COR-L47 (cell line): Measurements from ENCODE around the gene RBCK1.
"Not testable (repeated sequence)": the region's sequence is repeated elsewhere in the genome, so short reads cannot be mapped to it uniquely, and the experiment has no call there.

Experiments used
- DNase-seq: peaks from one replicate; lab custom pipeline; 2025; lab: John Stamatoyannopoulos, UW

RBCK1 gene

GRCh38 chr20:376089-376488 is 32.0 kb upstream of the RBCK1 start:
- DNase-seq, result no peak

- DNase-seq, result no peak
Observed at GRCh38 chr20:376750-377149, 31.3 kb upstream of the RBCK1 start.

GRCh38 chr20:377578-377977 is 30.5 kb upstream of the RBCK1 start:
- not testable (repeated sequence) for DNase-seq

- no peak for DNase-seq
Observed at GRCh38 chr20:378961-379336, 29.1 kb upstream of the RBCK1 start.

- DNase-seq, result peak; percentile 50
Observed at GRCh38 chr20:380763-381580, 27.1 kb upstream of the RBCK1 start.

- peak; percentile 40 for DNase-seq
Observed at GRCh38 chr20:381581-382290, 26.4 kb upstream of the RBCK1 start.

- no peak for DNase-seq
Observed at GRCh38 chr20:382291-383115, 25.6 kb upstream of the RBCK1 start.

DNA sequence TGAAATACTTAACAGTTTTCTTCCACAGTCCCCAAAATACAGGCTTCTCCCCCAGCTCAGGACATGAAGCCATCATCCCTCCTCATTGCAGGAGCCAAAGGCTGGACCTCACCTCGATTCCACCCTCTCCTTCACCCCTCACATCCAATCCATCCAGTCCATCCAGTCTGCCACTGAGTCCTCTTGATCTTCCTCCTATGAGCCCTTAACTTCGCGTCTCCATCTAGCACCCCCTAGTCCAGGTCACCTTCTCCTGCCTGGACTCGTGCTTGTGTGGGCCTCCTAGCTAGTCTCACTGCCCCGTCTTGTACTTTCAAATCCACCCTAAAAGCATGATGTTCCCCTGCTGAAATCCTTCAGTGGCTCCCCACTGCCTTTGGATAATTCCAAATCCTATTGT is 24.2 kb upstream of the RBCK1 start:
- DNase-seq, result no peak

DNA sequence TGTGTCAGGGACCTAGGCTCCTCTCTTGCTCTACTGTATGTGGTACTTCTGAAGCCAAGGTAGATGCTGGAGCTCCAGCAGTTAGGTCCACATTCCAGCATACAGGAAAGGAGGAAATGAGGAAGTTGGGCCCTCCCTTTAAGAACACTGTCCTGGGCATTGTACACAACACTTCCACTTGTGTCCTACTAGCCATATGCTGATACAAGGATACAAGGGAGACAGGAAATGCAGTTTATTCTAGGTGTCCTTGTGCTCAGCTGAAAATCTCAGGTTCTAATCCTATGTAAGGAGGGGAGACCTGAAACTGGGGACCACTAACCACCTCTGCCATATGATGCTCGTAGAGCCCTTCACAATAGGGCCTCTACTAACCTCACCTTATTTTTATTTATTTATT is 23.4 kb upstream of the RBCK1 start:
- DNase-seq, result no peak

- DNase-seq, result no peak
Observed at GRCh38 chr20:385448-385847, 22.7 kb upstream of the RBCK1 start.

- DNase-seq, result not testable (repeated sequence)
Observed at GRCh38 chr20:386634-387033, 21.5 kb upstream of the RBCK1 start.

GRCh38 chr20:387520-387919 is 20.6 kb upstream of the RBCK1 start:
- no peak for DNase-seq

DNA sequence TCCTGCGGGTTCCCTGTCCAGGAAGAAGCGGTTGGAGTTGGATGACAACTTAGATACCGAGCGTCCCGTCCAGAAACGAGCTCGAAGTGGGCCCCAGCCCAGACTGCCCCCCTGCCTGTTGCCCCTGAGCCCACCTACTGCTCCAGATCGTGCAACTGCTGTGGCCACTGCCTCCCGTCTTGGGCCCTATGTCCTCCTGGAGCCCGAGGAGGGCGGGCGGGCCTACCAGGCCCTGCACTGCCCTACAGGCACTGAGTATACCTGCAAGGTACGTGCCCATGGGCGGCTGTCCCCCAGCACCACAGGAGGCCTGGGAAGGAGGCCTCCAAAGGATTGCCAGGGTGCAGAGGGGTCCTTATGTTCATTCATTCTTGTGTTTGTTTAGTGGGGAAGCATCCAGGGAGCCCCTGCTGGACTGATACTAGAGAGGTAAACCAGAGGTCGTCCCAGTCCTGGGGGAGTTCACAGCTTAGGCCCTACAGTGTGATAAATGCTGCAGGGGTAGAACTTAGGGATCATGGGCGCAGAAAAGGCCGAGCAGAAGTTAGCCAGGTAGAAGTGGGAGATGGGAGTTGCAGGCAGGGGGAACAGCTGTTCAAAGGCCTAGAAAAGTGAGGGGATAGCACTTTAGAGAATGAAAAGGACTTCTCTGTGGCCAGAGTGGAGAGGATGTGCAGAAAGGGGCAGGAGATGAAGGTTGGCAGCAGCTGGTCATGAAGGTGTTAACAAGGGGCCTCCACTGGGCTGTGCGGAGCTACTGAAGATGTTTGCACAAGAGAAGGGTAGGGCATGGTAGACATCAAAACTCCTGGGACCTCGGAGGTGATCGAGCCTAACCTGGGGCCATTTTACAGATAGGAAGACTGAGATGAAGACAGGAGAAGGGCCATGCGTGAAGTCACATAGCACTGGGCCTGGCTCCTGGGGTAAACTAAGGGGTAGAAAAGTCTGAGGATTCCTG is 19.8 kb upstream of the RBCK1 start:
- no peak for DNase-seq

DNA sequence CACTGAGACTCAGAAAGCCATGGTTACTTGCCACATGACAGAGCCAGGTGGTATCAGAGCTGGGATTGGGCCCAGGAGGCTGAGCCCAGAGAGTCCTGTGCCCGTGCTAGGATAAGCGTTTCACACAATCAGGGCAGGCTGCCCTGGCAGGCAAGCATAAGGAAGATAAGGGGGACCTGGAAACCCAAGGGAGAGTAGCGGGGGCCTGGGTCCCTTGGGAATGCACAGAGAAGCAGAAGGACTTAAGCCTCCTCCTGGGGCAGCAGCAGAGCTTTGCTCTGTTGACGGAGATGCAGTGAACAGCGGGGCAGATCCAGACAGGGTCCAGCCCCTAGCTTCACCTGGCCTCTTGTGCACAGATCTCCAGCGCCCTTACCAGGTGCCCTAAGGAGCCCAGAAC is 18.9 kb upstream of the RBCK1 start:
- DNase-seq, result no peak

DNA sequence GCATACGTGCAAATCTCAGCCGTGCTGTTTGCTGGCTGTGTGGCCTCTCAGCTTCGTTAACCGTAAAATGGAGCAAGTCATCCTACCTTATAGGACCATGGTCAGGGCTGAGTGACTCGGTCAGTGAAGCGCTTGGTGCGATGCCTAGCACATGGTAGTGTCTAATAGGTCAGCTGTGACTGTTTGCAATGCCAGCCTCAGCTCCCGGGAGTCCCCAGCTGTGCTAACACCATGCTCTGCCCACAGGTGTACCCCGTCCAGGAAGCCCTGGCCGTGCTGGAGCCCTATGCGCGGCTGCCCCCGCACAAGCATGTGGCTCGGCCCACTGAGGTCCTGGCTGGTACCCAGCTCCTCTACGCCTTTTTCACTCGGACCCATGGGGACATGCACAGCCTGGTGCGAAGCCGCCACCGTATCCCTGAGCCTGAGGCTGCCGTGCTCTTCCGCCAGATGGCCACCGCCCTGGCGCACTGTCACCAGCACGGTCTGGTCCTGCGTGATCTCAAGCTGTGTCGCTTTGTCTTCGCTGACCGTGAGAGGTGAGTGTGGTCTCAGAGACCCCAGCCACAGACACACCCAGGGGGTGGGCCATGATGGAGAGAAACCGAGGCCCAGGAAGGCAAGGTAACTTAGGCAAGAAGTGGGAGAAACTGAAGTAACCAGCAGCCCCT is 16.9 kb upstream of the RBCK1 start:
- DNase-seq, result no peak

DNA sequence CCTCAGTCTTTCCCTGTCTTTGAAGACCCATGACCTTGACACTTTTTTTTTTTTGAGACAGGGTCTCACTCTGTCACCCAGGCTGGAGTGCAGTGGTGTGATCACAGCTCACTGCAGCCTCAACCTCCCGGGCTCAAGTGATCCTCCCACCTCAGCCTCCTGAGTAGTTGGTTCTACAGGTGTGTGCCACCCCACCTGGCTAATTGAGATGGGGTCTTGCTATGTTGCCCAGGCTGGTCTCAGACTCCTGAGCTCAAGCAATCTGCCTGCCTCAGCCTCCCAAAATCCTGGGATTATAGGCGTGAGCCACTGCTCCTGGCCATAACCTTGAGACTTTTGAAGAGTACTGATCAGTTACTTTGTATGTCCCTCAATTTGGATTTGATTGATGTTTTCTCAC is 14.8 kb upstream of the RBCK1 start:
- DNase-seq, result not testable (repeated sequence)

DNA sequence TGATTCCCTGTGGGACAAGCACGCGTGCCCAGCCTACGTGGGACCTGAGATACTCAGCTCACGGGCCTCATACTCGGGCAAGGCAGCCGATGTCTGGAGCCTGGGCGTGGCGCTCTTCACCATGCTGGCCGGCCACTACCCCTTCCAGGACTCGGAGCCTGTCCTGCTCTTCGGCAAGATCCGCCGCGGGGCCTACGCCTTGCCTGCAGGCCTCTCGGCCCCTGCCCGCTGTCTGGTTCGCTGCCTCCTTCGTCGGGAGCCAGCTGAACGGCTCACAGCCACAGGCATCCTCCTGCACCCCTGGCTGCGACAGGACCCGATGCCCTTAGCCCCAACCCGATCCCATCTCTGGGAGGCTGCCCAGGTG is 11.9 kb upstream of the RBCK1 start:
- DNase-seq, result no peak

- DNase-seq, result no peak
Observed at GRCh38 chr20:396619-397431, 11.3 kb upstream of the RBCK1 start.

DNA sequence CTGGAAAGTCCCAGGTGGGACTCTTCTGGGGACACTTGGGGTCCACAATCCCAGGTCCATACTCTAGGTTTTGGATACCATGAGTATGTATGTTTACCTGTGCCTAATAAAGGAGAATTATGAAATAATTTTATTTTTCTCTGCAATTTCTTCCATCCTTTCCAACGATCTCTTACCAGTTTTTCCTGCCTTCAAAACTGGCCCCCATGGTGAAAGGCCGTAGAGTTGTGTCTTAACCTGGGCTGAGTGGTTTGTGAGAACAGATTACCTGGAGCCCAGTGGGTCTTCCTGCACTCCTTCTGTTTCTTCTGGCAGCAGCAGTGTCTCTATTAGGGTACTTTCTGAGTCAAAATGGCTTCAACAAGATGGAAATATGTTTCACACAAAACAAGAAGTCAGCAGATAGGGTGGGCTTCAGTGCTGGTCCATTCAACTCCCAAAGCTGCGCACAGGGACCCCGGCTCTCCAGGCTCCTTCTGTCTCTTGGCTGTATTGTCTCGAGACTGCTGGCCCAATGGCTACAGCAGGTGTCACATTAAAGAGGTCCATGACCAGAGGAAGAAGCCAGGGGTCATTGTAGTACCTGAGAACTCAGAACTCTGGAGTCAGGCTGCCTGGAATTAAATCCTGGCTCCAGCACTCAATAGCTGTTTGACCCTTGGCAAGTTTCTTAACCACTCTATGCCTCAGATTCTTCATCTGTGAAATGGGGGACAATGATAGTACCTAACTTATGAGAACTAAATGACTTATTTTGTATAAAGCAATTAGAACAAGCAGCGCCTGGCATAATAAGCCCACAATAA is 10.5 kb upstream of the RBCK1 start:
- DNase-seq, result no peak
